Mammary epithelial cell (primary cell): ENCODE data around the gene GFRA4.

ENCODE experiments used
- CTCF ChIP-seq, 2 donors: IDR thresholded peaks in 1 of 2; conservative IDR thresholded peaks in 1 of 2; 2 replicates each; pipeline ENCODE4 v1.5.1; 2011 to 2012; ENCODE audit warnings: inconsistent platforms in 2 of 2, low read length in 2 of 2, mild to moderate bottlenecking in 2 of 2, control low read depth in 1 of 2, low read depth in 1 of 2; ENCODE audit not compliant: insufficient read depth in 1 of 2; ENCODE audit errors: extremely low read depth in 1 of 2
- EZH2 ChIP-seq: IDR thresholded peaks from 2 replicates; pipeline ENCODE4 v1.6.1; 2012; ENCODE audit warnings: low read length, inconsistent platforms, borderline replicate concordance

- TF ChIP-seq CTCF (conservative IDR thresholded peaks at IDR 0.05 in 1 of 2, IDR thresholded peaks at IDR 0.05 in 1 of 2; ENCODE audit: extremely low read depth in 1 of 2, insufficient read depth in 1 of 2, low read depth in 1 of 2, low read length in 2 of 2) (no peak), EZH2 (no peak)
Measured at GRCh38 chr20:3658716-3659491, 4.3 kb downstream of the GFRA4 start.
